Pulmonary artery endothelial cell (primary cell): ENCODE data around the gene PTPN1. TPM values are rescaled to one million over a fixed set of nuclear protein-coding genes. Genes with fewer than 3 reads are reported as not detected.
"Not testable (repeated sequence)": the region's sequence is repeated elsewhere in the genome, so short reads cannot be mapped to it uniquely, and the experiment has no call there.

Experiments
- DNase-seq: peaks from one replicate; pipeline ENCODE4 v3.0.0-alpha.2; 2011; ENCODE audit warnings: low read depth, low spot score
- total RNA-seq: library from RNA; depleted of rRNA; stranded (reverse); fragments of >200 nt; gene quantifications from 2 replicates; pipeline ENCODE4 v1.2.3, GENCODE V29; 2014

PTPN1 gene
- total RNA-seq, 1 donor from 2014 or later, result 50.9 TPM

DNA sequence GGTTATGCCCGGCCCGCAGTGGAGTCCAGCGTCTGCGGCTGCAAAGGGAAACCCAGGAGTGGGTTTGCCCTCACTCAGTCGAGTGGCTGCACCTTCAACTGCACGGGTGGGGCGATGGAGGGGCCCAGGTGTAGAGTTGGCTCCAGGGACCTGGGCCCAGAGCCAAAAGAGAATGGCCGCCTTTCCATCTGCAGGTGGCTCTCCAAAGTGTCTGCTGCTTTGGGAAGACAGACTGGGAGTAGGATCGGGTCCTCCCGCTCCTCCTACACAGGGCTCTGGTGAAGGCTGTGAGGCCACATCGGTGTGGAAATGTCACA is 80.1 kb downstream of the PTPN1 start:
- DNase-seq, result no peak

DNA sequence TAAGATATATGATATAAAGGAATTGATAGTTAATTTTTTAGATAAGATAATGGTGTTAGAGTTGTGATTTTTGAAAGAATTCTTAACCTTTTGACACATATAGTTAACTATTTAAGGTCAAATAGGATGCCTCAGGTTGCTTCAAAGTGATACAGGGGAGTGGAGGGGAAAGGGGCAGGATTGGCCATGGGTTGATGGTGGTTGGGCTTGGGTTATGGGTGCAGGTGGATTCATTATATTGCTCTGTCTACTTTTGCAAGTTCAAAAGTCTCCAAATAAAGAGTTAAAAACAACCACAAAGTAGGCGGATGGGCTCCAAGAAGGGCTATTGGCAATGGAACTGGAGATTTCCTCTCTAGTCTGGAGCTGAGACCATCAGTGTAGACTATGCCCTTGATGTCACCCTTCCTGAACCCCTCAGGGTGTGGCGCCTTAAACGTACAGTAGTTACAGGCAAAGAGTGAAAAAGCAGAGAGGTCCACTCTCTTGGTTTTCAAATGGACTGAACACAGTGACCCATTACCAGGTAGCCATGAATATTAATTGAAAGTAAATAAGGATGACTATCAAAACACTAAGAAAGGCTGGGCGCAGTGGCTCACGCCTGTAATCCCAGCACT is 81.2 kb downstream of the PTPN1 start:
- DNase-seq, result no peak

GRCh38 chr20:50592282-50593004 is 82.3 kb downstream of the PTPN1 start:
- DNase-seq, result no peak

DNA sequence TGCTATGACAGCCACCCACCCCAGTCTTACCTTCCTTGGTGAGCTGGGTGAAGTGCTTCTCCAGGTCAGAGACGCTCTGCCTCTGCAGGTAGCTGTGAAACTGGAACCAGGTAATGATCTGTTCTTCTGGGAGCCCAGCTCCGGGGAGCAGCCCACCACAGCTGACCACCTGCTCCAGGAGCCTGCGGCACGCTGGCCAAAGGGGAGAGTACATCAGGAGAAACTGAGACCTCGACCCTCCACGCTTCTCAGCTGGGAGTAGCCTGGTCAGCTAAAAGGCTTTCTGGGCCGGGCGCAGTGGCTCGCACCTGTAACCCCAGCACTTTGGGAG is 82.8 kb downstream of the PTPN1 start:
- no peak for DNase-seq

- DNase-seq, result no peak
Measured at GRCh38 chr20:50594231-50594590, 84.0 kb downstream of the PTPN1 start.

- DNase-seq, result no peak
Measured at GRCh38 chr20:50594591-50595432, 84.6 kb downstream of the PTPN1 start.

GRCh38 chr20:50595433-50595895 is 85.3 kb downstream of the PTPN1 start:
- DNase-seq, result no peak

DNA sequence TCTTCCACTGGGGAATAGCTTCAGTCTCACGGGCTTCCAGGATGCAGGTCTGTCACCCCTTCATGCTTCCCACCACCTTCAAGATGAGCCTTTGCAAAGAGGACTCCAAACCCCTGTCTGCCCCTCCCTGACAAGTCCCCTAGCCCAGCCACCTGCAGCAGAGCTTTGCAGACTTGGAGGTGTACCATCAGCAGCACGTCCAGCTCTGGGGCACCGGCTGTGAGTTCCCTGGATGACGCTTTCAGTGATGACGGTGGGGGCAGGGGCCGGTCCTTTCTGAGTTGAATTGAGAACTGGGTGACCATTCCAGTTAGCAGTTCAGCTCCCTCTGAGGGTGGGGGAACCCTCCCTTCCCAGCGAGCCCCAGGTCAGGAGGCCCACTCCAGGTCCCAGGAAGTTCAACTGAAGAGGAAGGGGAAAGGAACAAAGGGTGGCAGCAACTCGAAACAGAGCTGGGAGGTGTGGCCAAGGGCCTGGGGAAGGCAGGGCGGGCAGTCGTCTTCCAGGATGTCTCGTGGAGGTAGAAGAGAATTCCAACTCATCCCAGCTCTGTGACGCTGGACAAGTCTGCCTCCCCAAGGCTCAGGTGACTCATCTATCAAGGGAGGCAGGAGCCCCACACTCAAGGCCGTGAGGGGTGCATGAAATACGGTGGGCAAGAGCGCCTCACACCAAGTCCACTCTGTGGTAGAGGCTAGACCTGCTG is 86.0 kb downstream of the PTPN1 start:
- DNase-seq, result no peak

DNA sequence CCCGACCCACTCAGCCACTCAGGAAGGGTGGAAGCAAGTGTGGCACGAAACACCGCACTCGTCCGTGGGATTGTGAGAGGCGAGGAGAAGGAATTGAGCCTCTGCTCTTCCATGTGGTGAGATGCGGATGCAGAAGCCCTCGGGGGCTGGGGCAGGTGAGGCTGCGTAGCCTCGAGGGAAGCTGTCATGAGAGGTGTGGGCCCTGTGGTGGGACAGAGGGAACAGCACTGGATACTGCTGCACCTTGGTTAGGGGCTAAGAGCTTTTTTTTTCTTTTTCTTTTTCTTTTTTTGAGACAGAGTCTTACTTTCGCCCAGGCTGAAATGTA is 86.5 kb downstream of the PTPN1 start:
- no peak for DNase-seq

DNA sequence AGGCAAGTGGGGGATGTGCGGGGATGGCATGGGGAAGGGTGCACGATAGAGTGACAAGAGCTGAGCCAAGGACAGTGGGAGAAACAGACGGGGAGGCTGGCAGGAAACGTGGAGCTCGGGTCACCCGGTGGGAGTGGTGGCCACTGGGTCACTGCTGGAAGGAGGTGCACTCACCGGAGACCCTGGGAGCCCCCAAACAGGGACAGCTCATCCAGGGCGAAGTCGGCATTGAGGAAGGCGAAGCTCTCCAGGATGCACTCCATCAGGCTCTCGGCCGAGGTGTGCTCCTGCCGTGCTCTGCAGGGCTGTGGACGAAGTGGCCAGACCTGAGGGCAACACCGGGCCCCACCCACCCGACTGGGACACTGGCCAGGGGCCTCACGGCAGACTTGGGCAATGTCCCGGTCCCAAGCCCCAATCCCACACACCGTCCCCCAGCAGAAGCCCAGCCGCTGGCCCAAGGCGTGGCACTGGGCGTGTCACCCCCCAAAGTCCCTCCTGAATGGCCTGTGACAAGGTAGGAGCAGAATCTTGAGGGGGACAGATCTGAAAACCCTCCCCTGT is 87.3 kb downstream of the PTPN1 start:
- DNase-seq, result no peak

GRCh38 chr20:50598074-50598473 is 87.9 kb downstream of the PTPN1 start:
- no peak for DNase-seq

DNA sequence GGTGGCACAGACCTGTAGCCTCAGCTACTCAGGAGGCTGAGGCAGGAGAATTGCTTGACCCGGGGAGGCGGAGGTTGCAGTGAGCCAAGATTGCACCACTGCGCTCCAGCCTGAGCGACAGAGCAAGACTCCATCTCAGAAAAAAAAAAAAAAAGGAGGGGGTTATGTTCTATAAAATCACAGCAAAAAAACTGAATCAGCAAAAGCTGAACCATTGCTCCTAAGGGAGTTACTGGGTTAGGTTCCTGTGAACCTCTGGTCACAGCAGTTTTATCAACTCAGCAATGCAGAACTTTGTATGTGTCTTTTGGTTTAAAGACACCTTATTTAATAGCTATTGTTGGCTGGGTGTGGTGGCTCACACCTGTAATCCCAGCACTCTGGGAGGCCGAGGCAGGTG is 88.6 kb downstream of the PTPN1 start:
- DNase-seq, result not testable (repeated sequence)

- no peak for DNase-seq
Measured at GRCh38 chr20:50600281-50600895, 90.2 kb downstream of the PTPN1 start.

- DNase-seq, result no peak
Measured at GRCh38 chr20:50601511-50602431, 91.6 kb downstream of the PTPN1 start.

DNA sequence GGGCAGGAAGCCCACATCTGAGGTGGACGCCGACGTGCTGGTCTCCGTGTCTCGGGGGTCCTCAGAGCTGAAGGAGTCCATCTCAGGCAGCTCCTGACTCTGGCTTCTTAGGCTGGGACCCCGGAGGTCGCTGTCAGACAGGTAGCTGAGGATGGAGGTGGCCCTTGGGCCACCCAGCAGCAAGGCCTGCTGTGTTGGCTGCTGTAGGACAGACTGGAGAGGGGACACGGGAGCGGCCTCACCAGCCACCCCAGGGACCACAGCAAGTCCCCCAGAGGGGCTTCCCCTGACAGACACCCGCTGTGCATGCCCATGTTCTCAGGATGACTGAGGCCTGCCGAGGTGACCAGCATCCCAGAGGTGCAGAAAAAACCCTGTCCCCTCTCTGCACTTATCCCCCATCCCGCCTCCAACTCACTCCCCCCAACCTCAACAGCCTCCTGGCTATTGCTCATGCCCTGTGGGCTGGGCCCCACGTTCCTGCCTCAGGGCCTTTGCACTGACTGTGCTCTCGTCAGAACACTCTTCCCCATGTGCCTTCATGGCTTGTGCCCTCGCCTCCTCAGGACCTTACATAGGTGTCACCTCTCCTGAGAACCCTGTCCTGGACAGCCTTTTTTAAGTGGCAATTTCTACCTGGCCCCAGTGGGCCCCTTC is 92.4 kb downstream of the PTPN1 start:
- DNase-seq, result no peak

DNA sequence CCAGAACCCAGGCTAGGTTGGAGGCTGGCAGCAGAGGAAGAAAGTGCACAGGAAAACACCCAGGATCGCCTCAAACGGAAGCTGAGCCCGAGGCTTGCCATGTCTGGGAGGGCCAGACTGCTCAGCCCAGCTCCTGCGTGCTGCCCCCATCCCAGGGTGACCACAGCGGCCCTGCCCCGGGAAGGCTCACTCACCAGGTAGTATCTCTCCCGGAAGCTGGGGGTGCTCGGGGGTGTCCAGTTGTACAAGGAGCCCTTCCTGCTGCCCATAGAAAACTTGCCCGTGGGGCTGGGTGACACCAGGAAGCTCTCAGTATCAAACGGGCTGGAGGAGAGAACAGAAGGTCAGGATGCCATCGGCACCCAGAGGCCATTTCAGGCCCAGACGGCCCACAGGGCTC is 94.3 kb downstream of the PTPN1 start:
- no peak for DNase-seq

DNA sequence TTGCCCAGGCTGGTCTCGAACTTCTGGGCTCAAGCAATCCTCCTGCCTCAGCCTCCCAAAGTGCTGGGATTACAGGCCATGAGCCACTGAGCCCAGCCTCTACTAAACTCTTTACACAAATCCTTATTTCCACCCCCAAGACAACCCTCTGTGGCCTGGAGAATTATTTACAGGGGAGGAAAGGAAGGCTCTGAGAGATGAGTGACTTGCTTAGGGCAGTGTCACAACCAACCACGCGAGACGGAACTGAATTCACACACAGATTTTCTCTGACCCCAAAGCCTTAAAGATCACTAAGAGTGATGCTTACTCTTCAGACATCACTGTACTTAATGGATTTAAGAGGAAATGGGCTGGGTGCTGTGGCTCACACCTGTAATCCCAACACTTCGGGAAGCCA is 95.0 kb downstream of the PTPN1 start:
- no peak for DNase-seq

- DNase-seq, result no peak
Measured at GRCh38 chr20:50607436-50607835, 97.3 kb downstream of the PTPN1 start.

DNA sequence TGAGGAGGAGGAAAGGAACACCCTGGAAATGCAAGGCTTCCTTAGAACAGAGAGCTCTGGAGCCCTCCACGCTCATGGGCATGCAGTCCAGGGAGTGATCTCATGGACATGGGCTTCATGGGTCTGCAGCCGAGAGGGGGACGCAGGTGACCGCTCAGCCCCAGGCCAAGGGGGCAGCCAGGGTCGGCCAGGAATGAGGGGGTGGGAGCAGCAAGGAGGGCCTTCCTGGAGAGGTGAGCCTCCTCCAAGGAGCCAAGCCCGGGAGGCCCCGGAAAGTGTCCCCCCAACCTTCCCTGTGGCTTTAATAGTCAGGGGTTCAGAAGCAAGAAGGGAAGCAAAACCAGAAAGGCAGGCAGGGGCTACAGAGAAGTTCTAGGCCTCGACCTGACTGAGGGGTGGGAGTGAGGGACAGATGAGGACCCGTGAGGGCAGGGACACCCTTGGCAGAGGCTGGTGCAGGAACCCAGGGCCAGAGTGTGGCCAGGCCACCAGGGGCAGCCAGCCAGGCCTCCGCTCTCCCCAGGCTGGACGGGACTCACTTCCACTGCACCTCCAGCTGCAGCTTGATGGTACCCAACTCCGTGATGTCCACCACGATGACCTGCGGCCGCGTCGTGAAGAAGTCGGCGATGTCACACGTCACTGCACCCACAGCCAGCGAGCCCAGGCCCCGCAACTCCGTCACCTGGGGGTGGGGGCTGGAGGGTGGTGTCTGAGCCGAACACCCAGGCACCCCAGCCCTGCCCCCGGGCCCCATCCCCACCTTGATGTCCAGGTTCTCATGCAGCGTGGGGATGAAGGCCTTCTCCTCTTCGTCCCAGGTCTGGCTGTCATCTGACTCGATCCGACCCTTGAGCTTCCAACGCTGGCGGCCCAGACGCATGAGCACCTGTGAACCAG is 97.9 kb downstream of the PTPN1 start:
- DNase-seq, result no peak
